Occipital lobe (tissue), 2 donors: ENCODE results near the gene AIG1. TPM values are rescaled to one million over a fixed set of nuclear protein-coding genes. Genes with fewer than 3 reads are reported as not detected.

Experiments used
- DNase-seq: peaks from one replicate; lab custom pipeline; 2025; lab: John Stamatoyannopoulos, UW
- total RNA-seq: library from RNA; depleted of rRNA; stranded (reverse); fragments of >200 nt; gene quantifications from one replicate; pipeline ENCODE4 v1.2.3, GENCODE V29; 2014

Gene AIG1
- total RNA-seq, 1 donor from 2014 or later, result 35.7 TPM

DNA sequence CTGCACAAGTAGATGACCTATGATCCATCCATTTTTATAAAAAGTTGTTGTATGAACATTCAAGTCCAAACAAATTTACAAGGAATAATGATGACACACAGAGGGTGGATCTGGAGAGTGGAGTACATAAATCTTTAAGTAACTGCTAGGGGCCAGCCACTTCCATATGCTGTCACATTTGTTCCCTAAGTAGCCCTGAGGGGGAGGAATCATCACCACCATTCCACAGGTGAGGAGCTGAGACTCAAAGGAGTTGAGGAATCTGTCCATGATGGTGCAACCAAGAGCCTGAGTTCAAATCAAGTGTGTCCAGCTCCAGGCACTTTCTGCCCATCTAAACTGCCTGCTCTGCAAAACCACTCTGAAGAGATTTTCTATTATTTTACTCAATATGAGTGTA lies 132.1 kb downstream of the AIG1 start:
- no peak for DNase-seq

- DNase-seq, result no peak
Observed at GRCh38 chr6:143193571-143194094, 132.9 kb downstream of the AIG1 start.

DNA sequence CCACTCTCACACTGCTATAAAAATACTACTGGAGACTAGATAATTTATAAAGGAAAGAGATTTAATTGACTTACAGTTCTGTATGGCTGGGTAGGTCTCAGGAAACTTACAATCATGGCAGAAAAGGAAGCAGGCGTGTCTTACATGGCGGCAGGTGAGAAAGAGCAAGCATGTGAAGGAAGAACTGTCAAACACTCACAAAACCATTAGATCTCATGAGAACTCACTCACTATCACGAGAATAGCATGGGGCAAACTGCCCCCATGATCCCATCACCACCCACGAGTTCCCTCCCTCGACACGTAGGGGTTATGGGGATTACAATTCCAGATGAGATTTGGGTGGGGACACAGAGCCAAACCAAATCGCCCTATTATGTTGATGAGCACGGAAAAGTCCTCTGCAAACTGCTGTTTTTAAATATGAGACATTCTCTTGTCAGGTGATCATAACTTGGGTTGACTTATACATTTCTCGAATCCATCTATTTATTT lies 133.5 kb downstream of the AIG1 start:
- DNase-seq, result no peak

GRCh38 chr6:143195349-143195845 lies 134.7 kb downstream of the AIG1 start:
- no peak for DNase-seq

DNA sequence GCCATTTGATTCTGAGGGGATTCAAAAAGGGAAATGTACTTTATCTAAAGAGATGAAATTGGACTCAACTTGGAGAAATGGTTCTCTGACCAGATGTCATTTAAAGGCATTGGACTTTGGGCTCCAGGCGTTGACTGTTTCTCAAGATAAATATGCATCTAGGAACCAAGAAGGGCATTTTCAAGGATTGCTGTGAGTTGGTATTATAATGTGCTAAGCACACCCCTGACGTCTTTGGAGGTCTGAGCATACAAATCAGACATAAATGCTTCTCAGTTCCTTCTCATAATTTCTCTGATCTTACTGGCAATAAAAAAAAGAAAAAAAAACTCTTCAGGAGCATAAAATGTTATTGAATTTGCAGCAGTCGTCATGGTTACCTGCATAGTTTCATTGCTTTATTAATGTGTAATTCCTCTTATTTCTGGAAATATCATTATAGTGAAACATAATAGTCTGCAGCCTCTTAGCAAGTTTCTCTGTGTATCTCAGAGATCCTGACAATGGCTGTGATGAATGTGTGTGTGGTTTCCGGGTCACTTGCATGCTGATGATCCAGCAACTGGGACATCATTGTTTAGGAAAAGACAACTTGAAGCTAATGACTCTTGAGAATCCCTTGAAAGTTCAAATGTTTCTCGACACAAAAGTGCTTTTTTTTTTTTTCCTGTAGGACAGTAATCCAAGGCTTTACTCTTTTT lies 136.0 kb downstream of the AIG1 start:
- DNase-seq, result no peak

GRCh38 chr6:143197377-143197776 lies 136.7 kb downstream of the AIG1 start:
- no peak for DNase-seq

DNA sequence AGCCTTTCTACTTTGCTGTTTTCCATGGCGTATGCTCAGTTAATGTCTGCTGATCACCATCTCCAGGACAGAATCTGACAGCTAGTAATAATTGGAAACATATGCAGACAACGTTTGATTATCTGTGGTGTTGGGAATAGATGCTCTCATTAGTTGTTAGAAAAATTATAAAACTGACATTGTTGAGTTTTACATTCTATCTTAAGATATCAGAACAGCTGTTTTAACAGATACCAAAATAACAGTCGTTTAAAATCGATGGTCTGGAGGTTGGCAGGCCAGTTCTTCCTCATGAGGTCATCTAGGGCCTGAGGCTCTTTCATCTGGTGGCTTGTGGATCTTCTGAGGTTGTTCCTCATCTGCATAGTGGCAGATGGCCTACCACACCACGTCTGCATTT lies 137.6 kb downstream of the AIG1 start:
- DNase-seq, result no peak

GRCh38 chr6:143199291-143199690 lies 138.6 kb downstream of the AIG1 start:
- no peak for DNase-seq

DNA sequence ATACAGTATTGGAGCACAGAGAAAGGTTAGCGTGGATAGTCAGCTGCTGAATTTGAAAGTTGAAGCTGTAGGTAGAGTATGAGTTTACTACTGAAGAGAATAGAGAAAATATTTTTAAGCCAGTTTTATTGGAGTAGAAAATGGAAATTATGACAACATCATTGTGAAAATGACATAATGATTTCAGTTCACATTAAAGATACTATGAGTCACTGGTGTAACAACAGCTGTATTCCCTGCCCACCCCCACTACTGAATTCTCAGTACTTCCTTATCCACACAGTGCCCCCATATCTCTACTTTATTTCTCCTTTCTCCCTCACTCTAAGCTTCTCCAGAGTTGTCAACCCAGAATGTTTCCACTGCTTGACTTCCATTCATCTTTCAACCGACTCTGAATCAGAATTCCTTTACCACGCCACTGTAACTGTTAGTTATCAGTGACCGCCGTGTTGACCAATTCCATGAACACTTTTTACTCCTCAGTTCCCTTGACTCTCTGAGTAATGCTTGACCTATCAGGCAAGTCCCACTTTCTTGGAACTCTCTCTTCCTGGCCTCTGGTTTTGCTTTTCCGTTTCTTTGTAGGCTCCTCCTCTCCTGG lies 139.6 kb downstream of the AIG1 start:
- no peak for DNase-seq

DNA sequence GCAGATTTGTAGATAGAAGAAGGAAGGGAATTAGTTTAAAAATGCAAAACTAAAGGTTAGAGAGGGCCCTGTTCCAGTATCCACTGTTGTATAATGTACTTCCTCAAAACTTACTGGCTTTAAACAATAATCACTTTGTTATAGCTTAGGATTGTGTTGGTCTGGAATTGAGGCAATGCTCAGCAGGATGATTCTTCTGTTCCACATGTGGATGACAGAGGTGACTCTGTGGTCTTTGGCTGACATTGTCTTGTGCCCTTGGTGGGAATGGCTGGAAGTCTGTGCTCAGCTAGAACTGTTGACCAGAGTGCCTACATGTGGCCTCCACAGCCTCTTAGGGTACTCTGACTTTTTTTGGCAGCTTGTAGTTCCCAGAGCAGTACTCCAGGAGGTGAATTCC lies 143.4 kb downstream of the AIG1 start:
- no peak for DNase-seq

- DNase-seq, result no peak
Observed at GRCh38 chr6:143205131-143205535, 144.4 kb downstream of the AIG1 start.

DNA sequence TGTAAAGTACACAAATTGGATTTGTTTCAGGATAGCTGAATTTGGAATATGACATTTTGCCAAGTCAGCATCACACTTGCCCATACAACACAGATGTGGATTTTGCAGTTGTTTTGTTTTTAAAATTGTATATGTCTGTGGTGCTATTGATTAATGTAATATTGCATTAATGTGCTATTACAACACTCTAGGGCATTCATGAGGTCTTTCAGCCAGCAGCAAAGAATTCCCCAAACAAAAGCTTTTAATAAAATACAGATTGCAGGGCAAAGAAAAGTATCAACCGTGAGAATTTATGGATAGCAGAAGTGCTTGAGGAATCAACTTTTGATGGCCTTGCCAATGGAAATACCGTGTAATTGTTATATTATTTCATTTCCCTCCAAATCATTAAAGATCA lies 144.9 kb downstream of the AIG1 start:
- DNase-seq, result no peak

DNA sequence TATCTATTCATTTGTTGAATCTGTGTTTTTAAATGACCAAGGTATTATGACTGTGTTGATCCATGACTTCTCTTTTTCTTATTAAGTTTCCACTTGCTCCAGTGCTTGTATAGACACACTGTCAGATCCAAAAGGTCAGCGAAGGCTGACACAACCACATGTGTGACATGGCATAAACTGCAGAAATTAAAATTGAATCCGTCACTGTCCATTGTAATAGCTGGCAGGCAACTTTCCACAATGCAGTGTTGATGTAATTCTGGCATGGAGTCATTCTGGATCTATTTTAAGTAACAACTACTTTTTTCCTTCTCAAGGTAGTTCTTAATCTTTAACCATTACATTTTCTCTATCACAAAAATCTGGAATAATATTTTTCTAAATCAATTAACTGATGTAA lies 145.3 kb downstream of the AIG1 start:
- DNase-seq, result no peak

DNA sequence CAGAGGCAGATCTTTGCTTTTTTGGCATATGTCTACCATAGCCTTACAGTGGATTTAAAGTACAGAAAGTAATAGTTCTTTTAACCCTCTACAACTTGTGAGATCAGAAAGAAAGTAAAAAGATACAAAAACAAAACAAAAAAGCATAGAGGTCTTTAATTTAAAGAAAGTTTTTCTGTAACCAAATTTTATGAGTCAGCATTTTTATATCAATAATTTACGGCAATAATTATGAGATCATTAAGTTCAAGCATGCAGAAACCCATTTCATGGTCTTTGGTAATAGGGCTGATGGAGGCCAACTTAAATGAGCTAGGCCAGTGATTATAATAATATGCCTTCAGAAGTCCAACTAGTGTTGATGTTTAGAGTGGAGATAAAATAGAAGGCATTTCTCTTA lies 145.9 kb downstream of the AIG1 start:
- DNase-seq, result no peak

DNA sequence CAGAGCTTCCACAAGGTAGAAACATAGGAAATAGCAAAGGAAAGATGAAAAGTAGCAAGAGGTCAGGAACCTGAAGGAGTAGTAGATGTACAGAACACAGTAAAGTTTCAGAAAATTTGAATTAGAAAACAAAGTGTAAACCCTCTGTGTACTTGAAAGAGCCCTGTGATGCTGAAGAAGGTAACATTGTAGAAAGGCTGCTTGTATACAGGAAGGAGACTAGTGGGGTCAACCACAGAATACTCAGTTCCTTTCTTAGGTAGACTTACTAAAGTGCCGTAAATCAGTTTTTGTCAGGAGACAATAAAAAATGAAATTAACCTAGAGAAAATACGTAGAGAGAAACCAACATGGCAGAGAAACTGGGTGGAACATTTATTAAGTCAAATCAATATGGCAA lies 149.7 kb downstream of the AIG1 start:
- no peak for DNase-seq

DNA sequence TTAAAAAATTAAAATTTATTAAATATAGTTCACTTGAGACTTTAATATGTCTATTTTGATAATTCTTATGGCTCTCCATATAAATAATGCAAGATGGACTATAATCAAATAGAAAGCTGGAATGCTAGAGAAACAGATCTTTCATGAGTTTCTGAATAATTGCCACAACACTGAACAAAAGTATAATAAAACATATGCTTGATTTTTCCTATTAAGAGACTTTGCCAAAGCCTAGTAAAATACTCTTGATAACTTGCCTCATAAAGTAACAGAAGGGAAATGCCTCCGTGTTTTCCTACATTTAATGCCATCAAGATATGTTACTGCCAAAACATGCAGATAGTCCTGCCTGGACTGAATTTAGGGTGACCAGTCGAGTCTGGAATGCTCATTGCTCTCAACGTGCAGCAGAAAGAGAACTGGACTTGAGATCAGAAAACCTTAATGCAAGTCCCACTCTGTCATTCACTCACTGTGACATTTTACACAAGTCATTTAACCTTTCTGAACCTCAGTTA lies 153.2 kb downstream of the AIG1 start:
- no peak for DNase-seq

DNA sequence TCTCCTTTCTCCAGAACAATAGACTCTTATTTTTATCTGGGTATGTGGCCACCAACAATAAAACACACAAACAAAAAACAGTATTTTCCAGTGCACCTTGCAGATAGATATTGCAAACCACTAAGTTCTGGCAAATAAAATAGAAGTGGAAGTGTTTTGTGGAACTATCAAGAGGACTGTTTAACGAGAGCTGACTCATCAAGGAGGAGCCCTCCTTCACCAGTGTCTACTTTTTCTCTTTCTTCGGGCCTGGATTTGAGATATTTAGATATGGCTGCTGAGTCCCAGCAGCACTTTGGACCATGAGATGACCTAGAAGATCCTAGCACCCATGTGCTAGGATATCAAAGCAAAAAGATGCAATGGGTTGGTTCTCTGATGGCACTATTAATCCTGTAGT lies 154.7 kb downstream of the AIG1 start:
- no peak for DNase-seq

- DNase-seq, result no peak
Observed at GRCh38 chr6:143215771-143216170, 155.1 kb downstream of the AIG1 start.

DNA sequence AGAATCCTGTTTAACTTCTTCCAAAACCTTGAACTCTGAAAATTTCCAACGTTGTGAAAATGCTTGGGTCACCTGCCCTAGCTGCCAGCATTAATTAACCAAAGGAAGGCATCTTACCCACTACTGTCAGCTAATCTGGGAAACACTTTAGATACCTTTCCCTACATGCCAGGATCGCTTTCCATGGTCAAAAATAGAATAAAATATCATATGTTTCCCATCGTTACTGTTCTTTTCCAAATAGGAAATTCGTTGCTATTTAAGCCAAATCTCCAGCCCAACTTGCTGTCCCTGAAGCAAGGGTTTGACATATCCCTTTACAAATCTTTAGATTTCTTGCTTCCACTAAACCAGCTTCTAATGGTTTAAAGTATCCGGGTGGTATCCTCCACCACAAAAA lies 157.5 kb downstream of the AIG1 start:
- DNase-seq, result no peak

- DNase-seq, result no peak
Observed at GRCh38 chr6:143221698-143222097, 161.0 kb downstream of the AIG1 start.

- no peak for DNase-seq
Observed at GRCh38 chr6:143222310-143222709, 161.6 kb downstream of the AIG1 start.

DNA sequence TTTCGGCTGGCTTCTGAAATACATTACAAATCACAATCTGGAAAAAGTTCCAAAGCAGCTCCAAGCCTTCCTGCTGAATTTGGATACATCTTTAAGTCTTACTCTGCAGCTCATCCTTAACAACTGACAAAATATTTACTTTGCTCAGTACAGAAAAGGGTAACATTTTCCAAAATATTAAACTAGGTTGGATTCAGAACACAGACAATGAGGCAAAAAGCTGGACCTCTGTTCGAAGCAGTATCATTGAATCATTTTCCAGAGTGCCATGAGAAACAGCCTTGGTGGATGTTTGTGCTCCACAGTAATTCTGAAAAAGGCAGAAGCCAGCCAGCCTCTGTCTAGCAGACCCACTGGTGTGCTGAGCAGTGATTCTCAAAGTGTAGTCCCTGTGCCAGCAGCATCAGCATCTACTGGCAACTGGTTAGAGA lies 162.1 kb downstream of the AIG1 start:
- no peak for DNase-seq

GRCh38 chr6:143223895-143224294 lies 163.2 kb downstream of the AIG1 start:
- DNase-seq, result no peak
